Breast epithelium (tissue), 3 donors: ENCODE results near the gene SDR39U1.

ENCODE experiments used
- CTCF ChIP-seq, 3 donors: fragments of 450-650 bp; IDR thresholded peaks; one replicate each; pipeline ENCODE4 v1.5.1; 2016 to 2017; ENCODE audit warnings: antibody characterized with exemption in 3 of 3, mild to moderate bottlenecking in 3 of 3, moderate library complexity in 3 of 3
- POLR2A ChIP-seq: fragments of 450-650 bp; IDR thresholded peaks from one replicate; pipeline ENCODE4 v1.6.1; 2016; ENCODE audit warnings: antibody characterized with exemption, mild to moderate bottlenecking, moderate library complexity

GRCh38 chr14:24439830-24440605, 2.6 kb downstream of the SDR39U1 start:
- TF ChIP-seq POLR2A (no peak), CTCF (IDR thresholded peaks at IDR 0.05) (no peak)
